ENCODE results near the gene SDS. TPM values are rescaled to one million over a fixed set of nuclear protein-coding genes. Genes with fewer than 3 reads are reported as not detected.

The SDS gene
- total and polyA plus RNA-seq, 2 experiments from 2014 or later = not detected

GRCh38 chr12:113401066-113402000, 2.4 kb downstream of the SDS start:
- Histone ChIP-seq H3K9me3 (ENCODE audit: low read depth) (no peaks in the 10 kb centered on the region), H3K4me1 (ENCODE audit: insufficient read depth) (no peaks in the 10 kb centered on the region), H3K27ac (no peak overlapping the region), H3F3A (ENCODE audit: insufficient read depth) (no peaks in the 10 kb centered on the region), H3K36me3 (ENCODE audit: low read depth) (no peaks in the 10 kb centered on the region), H3K9ac (no peak overlapping the region), H3K9me2 (ENCODE audit: insufficient read depth) (no peaks in the 10 kb centered on the region), H3K4me2 (ENCODE audit: unreplicated experiment) (no peak overlapping the region), H2AFZ (no peak overlapping the region), H3K4me3 (no peak overlapping the region), H3K79me2 (ENCODE audit: insufficient read depth) (no peaks in the 10 kb centered on the region), H3K27me3 (replicated peaks; ENCODE audit: insufficient read depth) (no peaks in the 10 kb centered on the region), H4K20me1 (ENCODE audit: insufficient read depth) (no peaks in the 10 kb centered on the region)
- in situ Hi-C loops (cut with MboI) = no loop called here
- WGBS, 2 experiments (ENCODE audit: low coverage in 1 of 2, low lambda C conversion rate in 2 of 2, missing lambda C conversion rate in 2 of 2) = 61% methylated on average over 12 to 13 of the region's 13 CpGs
- no peak for DNase-seq
- no peak for TF ChIP-seq EZH2phosphoT487 (IDR thresholded peaks at IDR 0.05; ENCODE audit: insufficient read depth, low read depth)
- no peak for TF ChIP-seq EZH2 (IDR thresholded peaks at IDR 0.05; ENCODE audit: insufficient read depth, poor library complexity, severe bottlenecking)

DNA sequence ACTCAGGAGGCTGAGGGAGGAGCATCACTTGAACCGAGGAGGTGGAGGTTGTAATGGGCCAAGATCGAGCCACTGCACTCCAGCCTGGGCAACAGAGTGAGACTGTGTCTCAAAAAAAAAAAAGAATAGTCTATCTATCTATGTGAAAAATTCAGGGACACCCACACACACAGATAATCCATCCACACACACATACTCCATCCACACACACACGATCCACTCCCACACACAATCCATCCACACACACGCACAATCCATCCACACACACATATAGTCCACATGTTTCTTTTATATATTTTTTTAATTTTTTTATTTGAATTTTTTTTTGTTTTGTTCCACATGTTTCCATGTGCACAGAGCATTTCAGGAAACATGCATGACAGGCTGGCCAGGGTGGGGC, 3.3 kb downstream of the SDS start:
- H3K9me3 ChIP-seq (ENCODE audit: low read depth) = no peaks in the 10 kb centered on the region
- no peaks in the 10 kb centered on the region for H3K27me3 ChIP-seq (replicated peaks; ENCODE audit: insufficient read depth)
- H3K4me3 ChIP-seq = no peak overlapping the region
- H2AFZ ChIP-seq = no peak overlapping the region
- 27 to 30% methylated on average over 4 of the region's 4 CpGs for WGBS, 2 experiments (ENCODE audit: low coverage in 1 of 2, low lambda C conversion rate in 2 of 2, missing lambda C conversion rate in 2 of 2)
- H3K9ac ChIP-seq = no peak overlapping the region
- no peaks in the 10 kb centered on the region for H3K36me3 ChIP-seq (ENCODE audit: low read depth)
- no peak for TF ChIP-seq EZH2phosphoT487 (IDR thresholded peaks at IDR 0.05; ENCODE audit: insufficient read depth, low read depth)
- no peak for TF ChIP-seq EZH2 (IDR thresholded peaks at IDR 0.05; ENCODE audit: insufficient read depth, poor library complexity, severe bottlenecking)
- no peaks in the 10 kb centered on the region for H3K4me1 ChIP-seq (ENCODE audit: insufficient read depth)
- H3K79me2 ChIP-seq (ENCODE audit: insufficient read depth) = no peaks in the 10 kb centered on the region
- in situ Hi-C loops (cut with MboI) = no loop called here
- H4K20me1 ChIP-seq (ENCODE audit: insufficient read depth) = no peaks in the 10 kb centered on the region
- H3K27ac ChIP-seq = no peak overlapping the region
- H3K9me2 ChIP-seq (ENCODE audit: insufficient read depth) = no peaks in the 10 kb centered on the region
- no peaks in the 10 kb centered on the region for H3F3A ChIP-seq (ENCODE audit: insufficient read depth)
- no peak for DNase-seq
- H3K4me2 ChIP-seq (ENCODE audit: unreplicated experiment) = no peak overlapping the region

GRCh38 chr12:113399490-113399889, 4.2 kb downstream of the SDS start:
- no peaks in the 10 kb centered on the region for H3K27me3 ChIP-seq (replicated peaks; ENCODE audit: insufficient read depth)
- no peaks in the 10 kb centered on the region for H3F3A ChIP-seq (ENCODE audit: insufficient read depth)
- 69 to 82% methylated on average over 10 to 12 of the region's 12 CpGs for WGBS, 2 experiments (ENCODE audit: low coverage in 1 of 2, low lambda C conversion rate in 2 of 2, missing lambda C conversion rate in 2 of 2)
- no peak overlapping the region for H3K27ac ChIP-seq
- no peaks in the 10 kb centered on the region for H3K36me3 ChIP-seq (ENCODE audit: low read depth)
- DNase-seq = no peak
- H4K20me1 ChIP-seq (ENCODE audit: insufficient read depth) = no peaks in the 10 kb centered on the region
- H3K79me2 ChIP-seq (ENCODE audit: insufficient read depth) = no peaks in the 10 kb centered on the region
- H2AFZ ChIP-seq = no peak overlapping the region
- no peaks in the 10 kb centered on the region for H3K4me1 ChIP-seq (ENCODE audit: insufficient read depth)
- no peak overlapping the region for H3K9ac ChIP-seq
- in situ Hi-C loops (cut with MboI) = no loop called here
- H3K9me2 ChIP-seq (ENCODE audit: insufficient read depth) = no peaks in the 10 kb centered on the region
- H3K9me3 ChIP-seq (ENCODE audit: low read depth) = no peaks in the 10 kb centered on the region
- TF ChIP-seq EZH2phosphoT487 (IDR thresholded peaks at IDR 0.05; ENCODE audit: insufficient read depth, low read depth) (no peak), EZH2 (IDR thresholded peaks at IDR 0.05; ENCODE audit: insufficient read depth, poor library complexity, severe bottlenecking) (no peak)
- no peak overlapping the region for H3K4me2 ChIP-seq (ENCODE audit: unreplicated experiment)
- H3K4me3 ChIP-seq = no peak overlapping the region

- TF ChIP-seq EZH2phosphoT487 (IDR thresholded peaks at IDR 0.05; ENCODE audit: insufficient read depth, low read depth) (no peak), EZH2 (IDR thresholded peaks at IDR 0.05; ENCODE audit: insufficient read depth, poor library complexity, severe bottlenecking) (no peak)
Observed at GRCh38 chr12:113398346-113399290, 5.1 kb downstream of the SDS start.

More at GRCh38 chr12:113398346-113399290, 5.1 kb downstream of the SDS start:
- Histone ChIP-seq H4K20me1 (ENCODE audit: insufficient read depth) (no peaks in the 10 kb centered on the region), H3K79me2 (ENCODE audit: insufficient read depth) (no peaks in the 10 kb centered on the region), H3K9me3 (ENCODE audit: low read depth) (no peaks in the 10 kb centered on the region), H3K9ac (no peak overlapping the region), H2AFZ (no peak overlapping the region), H3K36me3 (ENCODE audit: low read depth) (no peaks in the 10 kb centered on the region), H3F3A (ENCODE audit: insufficient read depth) (no peaks in the 10 kb centered on the region), H3K27ac (no peak overlapping the region), H3K4me3 (no peak overlapping the region), H3K4me1 (ENCODE audit: insufficient read depth) (no peaks in the 10 kb centered on the region), H3K9me2 (ENCODE audit: insufficient read depth) (no peaks in the 10 kb centered on the region), H3K27me3 (replicated peaks; ENCODE audit: insufficient read depth) (no peaks in the 10 kb centered on the region), H3K4me2 (ENCODE audit: unreplicated experiment) (no peak overlapping the region)
- no peak for DNase-seq
- WGBS, 2 experiments (ENCODE audit: low coverage in 1 of 2, low lambda C conversion rate in 2 of 2, missing lambda C conversion rate in 2 of 2) = 80% methylated on average over 26 of the region's 26 CpGs
- in situ Hi-C loops (cut with MboI) = no loop called here
